ENCODE results near the gene ZNF280B.
"Not testable (repeated sequence)": the region's sequence is repeated elsewhere in the genome, so short reads cannot be mapped to it uniquely, and the experiment has no call there.

The ZNF280B gene

DNA sequence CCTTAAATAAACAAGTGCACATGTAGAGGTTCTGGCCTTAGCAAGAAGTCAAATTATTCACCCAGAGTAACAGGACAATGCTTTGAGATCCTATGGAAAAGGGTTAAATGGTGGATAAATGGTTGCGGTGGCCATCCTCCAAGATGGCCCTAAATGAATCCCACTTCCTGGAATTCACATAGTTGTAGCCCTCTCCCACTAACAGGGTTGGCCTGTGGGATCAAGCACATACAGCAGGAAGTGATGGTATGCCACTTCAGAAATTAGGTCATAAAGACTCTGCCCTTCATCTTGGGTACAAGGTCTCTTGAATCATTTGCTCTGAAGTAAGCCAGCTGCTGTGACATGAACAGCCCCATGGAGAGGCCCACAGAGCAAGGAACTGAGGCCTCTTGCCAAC is 1.8 kb downstream of the ZNF280B start:
- DNase-seq: no peak

DNA sequence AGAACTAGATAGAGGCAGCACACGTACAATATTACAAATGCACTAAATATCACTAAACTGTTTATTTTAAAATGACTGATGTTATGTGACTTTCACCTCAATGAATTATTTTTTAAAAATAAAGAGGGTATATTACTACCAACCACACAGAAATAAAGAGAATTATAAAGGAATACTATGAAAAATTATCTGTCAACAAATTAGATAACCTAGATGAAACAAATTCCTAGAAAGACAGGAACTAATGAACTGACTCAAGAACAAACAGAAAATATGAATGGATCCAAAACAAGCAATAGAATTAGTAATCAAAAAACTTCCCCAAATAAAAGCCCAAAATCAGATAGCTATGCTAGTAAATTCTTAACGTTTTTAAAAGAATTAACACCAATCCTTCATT is 10.3 kb downstream of the ZNF280B start:
- no peak for DNase-seq

DNA sequence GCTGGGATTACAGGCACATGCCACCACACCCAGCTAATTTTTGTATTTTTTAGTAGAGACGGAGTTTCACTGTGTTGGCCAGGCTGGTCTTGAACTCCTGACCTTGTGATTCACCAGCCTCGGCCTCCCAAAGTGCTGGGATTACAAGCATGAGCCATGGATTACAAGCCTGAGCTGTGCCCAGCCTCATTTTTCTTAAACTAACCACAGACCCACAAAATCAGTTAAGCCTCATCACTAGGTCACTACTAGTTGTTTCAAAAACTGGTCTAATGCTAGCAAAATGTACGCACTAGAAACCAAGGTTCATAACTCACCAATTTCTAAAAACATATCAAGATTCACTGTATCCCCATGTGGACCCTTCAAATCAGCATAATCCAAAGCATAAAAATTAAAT is 17.0 kb downstream of the ZNF280B start:
- DNase-seq: not testable (repeated sequence)

DNA sequence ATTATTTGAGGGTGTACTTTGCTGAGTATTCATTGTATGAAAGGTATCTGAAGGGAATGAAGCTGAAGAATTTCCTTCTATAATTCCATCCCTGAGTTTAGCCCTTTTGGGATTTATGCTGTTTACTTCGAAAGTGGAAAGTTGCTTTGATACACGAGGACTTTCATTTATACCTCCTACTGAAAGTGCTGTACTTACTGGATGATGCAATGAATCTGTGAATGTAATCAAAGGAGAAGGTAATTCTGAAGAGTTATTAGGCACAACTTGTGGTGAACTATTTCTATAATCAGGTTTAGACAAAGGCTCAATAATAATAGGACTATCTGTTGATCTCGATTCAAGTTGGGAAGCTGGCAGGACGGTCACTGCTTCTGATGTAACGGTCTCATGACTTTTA is 19.8 kb downstream of the ZNF280B start:
- no peak for DNase-seq

DNA sequence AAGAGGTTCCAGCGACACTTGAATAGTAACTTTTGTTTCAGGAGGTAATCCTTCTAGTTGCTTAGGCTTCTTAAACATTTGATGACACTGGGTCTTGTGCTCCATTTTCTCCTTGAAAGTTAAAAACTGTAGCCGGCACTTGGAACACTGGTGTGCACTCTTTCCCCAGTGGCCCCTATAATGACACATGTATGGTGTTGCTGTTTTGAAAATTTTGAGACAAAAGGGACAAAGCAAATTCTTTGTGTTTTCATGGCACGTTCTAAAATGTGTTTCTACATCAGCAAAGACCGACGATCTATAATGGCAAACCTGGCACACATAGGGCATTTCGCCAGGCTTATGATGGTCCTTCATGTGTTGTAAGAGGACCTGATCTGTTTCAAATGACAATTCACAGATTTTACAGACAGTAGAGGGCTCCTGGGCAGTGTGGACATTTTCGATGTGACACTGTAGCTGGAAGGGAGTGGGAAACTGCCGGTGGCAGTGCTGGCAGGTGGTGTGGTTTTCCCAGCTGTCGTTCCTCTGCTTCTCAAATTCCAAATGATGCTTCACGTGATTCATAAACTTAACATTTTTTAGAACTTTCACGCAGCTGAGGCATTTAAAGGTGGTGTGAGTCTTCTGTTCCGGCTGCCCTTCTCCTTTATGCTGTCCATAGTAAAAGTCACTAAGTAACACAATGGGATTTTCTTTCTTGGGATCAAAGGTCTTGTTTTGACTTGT is 20.5 kb downstream of the ZNF280B start:
- no peak for DNase-seq

DNA sequence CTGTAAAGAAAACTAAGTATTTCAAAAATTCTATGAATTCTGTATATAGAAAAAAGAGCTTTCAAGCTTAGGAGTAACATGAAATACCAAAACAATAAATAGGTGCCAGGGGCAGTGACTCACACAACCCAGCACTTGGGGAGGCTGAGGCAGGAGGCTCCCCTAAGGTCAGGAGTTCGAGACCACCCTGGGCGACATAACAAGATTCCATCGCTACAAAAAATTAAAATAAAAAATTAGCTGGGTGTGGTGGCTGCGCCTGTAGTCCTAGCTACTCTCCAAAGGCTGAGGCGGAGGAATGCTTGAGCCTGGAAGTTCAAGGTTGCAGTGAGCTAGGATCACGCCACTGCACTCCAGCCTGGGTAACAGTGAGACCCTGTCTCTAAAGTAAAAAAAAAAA is 21.5 kb downstream of the ZNF280B start:
- no peak for DNase-seq

DNA sequence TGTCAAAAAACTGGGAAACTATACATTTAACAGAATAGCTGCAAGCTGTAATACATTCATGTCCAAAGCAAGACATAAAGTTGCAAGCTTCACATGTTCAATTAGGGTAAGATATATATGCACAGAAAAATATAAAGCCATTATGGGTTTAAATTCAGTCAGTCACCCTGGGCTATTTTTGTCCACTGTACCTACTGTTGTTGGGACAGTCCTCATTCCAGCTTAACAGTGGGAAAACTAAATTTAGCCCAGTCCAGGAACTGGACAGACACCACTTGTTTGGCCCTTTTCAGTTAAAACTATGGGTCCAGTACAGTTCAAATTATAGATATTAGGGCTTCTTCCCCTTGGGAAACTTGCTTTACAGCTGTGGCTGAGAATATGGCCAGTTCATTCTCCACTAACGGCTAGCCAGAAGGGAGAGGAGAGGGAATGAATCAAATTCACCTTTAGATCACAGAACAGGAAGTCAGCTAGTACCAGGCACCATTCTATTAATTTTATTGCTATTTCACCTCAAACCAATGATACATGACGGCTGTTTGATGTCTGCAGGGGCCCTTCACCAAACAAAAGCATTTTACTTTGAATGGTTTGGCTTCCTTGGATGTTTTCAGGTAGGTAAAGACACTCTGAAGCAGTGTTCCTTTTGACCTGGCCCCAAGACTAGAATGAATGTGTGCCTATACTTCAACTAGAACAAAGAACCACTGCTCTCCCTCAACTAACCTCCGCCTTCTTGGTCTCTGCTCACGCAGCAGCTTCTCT is 22.2 kb downstream of the ZNF280B start:
- no peak for DNase-seq

DNA sequence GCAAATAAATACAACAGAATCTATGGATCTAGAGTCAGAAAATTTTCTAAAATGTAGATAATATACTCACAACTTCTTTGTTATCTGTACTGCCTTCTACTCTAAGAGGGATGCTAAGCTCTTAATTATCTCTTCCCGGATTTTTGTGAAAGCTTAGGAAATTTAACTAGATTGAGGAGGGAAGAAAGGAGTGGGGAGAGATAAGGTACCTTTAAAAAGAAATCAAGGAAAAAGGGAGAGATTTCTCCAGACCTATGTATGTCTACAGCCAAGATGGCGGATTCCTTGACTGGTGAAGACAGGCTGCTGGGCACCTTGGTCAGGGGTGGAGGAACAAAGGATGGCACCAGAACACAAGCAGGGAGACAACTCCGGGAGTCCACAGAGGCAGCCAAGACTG is 23.0 kb downstream of the ZNF280B start:
- no peak for DNase-seq

DNA sequence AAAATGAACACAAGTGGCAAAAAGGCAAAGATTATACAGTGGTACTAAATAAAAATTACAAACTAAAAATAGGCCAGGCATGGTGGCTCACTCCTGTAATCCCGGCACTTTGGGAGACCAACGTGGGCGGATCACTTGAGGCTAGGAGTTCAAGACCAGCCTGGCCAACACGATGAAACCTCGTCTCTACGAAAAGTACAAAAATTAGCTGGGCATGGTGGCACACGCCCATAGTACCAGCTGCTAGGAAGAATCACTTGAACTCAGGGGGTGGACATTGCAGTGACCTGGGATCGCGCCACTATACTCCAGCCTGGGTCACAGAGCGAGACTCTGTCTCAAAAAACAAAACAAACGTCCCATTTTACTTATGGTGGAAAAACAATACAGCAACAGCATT is 24.5 kb downstream of the ZNF280B start:
- no peak for DNase-seq

DNA sequence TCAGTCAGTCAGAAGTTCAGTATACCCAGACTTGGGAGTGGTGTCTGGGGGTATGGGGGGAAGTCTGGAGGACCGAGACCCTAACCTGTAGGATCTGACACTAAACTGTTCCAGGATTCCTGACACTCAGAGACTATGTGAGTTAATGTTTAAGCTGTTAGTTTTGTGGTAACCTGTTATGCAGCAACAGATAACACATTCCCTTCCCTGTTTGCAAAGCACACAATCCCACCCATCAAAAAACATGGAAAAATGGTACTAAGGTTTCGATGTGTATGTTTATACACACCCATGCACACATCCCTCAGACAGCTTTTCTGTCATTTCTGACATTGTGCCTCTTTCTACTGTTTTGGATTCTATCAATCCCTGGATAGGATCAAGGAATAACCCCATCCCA is 27.6 kb downstream of the ZNF280B start:
- no peak for DNase-seq

DNA sequence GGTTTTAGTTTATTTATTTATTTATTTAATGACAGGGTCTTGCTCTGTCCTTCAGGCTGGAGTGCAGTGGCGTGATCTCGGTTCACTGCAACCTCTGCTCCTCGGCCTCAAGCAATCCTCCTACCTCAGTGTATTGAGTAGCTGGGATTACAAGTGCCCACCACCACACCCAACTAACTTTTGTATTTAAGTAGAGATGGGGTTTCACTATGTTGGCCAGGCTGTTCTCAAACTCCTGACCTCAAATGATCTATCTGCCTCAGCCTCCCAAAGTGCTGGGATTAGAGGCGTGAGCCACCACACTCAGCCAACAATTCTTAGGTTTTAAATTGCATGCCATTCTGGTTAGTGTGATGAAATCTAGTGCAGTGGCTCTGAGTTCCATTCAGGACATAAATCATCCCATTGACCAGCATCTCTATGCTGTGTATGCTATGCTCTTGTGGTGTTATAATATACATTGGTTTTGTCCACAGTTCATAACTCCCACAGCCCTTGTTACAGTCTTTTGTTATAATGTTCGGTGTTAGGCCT is 28.5 kb downstream of the ZNF280B start:
- no peak for DNase-seq

DNA sequence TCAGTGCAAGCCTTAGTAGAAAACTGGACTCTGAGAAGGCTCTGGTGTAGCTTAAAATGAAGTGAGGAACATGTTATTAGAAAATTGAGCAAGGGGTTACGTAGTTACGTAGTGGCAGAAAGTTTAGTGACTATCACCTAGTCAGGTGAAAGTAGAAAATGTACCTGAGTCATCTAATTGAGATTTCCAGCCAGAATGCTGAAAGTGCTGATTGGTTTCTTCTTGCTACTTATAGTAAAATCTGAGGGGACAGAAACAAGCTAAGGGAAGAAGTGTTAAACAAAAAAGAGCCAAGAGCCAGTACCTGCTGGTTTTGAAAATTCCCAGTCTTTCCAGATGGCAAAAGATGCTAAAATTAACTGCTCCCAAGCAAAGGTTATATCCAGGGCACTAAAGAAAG is 29.4 kb downstream of the ZNF280B start:
- DNase-seq: no peak

DNA sequence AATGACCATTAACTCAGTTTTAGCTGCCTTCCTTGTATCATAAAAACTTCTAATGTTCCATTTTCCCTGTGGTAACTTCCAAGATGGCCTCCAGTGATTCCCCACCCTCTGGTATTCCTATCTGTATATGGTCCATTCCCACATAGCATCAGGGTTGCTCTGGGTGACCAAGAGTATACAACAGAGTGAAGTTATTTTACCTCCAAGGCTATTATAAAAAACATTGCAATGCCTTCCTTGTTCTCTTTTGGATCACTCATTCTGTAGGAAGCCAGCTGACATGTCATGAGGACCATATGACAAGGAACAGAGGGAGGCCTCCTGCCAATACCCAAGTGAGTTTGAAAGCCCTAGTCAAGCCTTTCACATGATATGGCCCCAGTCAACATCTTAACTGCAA is 30.1 kb downstream of the ZNF280B start:
- DNase-seq: no peak

DNA sequence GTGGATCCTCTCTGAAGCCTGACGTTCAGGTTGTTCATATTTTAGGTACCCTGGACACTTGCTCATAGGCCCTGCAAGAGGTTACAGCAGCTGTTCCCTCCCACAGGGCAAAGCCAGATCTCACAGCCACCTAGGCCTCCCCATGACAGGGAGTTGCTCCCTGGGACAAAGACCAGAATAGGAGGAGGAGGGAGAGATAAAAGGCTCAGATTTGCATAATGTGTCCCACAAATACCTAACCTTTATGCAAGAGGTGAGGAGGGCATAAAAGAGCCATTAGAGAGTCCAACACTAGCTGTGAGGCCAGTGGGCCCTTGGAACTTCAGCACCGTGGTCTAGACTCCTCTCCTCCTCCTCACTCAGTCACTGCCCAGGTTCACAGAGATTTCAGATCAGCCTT is 33.8 kb downstream of the ZNF280B start:
- DNase-seq: no peak

DNA sequence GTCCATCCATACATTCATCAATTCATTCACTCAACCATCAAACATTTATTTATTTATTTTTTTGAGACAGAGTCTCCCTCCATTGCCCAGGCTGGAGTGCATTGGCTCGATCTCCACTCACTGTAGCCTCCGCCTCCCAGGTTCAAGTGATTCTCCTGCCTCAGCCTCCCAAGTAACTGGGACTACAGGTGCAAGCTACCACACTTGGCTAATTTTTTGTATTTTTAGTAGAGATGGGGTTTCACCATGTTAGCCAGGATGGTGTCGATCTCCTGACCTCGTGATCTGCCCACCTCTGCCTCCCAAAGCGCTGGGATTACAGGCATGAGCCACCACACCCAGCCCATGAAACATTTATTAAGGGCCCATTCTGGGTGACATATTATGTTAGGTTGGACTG is 37.4 kb downstream of the ZNF280B start:
- DNase-seq: not testable (repeated sequence)

DNA sequence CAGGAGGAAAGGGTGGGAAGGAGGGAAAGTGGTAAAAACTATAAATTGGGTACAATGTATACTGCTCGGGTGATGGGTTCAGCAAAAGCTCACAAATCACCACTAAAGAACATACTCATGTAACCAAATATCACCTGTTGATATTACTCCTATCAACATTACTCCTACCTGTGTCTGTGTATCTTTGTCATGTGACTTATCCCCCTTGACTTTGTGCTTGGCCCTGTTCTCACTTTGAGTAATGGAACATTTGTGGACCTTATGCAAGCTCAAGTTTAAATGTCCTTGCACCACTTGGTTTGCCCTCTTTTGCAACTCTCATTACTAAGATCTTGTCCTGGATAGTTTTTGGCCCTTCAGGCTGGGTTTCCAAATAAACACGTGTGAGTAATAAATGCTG is 39.0 kb downstream of the ZNF280B start:
- no peak for DNase-seq

DNA sequence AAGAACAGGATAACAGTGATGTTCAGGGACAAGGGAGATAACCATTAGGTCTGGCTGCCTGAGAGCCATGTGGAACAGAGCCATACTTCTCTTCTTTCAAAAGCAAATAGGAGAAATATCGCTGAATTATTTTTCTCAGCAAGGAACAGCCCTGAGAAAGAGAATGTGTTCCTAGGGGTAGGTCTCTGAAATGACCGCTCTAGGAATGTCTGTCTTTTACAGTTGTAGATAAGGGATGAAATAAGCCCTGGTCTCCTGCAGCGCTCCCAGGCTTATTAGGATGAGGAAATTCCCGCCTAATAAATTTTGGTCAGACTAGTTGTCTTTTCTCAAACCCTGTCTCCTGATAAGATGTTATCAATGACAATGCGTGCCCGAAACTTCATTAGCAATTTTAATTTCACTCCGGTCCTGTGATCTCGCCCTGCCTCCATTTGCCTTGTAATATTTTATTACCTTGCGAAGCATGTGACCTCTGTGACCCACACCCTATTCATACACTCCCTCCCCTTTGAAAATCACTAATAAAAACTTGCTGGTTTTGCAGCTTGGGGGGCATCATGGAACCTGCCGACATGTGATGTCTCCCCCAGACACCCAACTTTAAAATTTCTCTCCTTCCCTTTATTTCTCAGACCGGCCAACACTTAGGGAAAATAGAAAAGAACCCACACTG is 39.6 kb downstream of the ZNF280B start:
- DNase-seq: not testable (repeated sequence)

DNA sequence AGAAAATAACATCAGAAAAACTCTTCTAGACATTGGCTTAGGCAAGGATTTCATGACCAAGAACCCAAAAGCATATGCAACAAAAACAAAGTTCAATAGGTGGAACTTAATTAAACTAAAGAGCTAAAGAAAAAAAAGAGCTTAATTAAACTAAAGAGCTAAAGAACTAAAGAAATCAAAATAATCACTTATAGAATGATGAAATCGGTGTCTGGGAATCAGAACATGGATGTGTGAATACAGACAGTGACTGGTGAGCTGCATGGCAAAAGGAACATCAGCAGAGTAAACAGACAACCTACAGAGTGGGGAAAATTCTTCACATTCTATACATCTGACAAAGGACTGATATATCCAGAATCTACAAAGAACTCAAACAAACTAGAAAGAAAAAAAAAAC is 41.4 kb downstream of the ZNF280B start:
- no peak for DNase-seq

DNA sequence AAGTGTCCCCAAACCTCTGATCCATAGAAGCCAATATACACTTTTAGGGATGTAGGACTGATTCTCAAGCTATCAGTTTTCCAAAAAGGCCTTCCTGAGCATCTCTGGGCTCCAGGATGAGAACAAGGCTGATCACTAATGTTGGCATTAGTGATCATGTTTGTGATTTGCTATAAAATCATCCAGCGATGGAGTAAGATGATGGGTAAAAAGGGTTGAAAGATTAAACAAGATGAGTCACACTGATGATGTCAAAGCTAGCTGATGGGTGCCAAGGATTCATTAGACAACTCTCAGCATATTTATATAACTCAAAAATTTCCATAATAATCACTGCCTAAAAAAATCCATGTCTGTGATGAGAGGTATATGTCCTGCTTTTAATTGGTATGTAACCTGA is 42.8 kb downstream of the ZNF280B start:
- DNase-seq: no peak

DNA sequence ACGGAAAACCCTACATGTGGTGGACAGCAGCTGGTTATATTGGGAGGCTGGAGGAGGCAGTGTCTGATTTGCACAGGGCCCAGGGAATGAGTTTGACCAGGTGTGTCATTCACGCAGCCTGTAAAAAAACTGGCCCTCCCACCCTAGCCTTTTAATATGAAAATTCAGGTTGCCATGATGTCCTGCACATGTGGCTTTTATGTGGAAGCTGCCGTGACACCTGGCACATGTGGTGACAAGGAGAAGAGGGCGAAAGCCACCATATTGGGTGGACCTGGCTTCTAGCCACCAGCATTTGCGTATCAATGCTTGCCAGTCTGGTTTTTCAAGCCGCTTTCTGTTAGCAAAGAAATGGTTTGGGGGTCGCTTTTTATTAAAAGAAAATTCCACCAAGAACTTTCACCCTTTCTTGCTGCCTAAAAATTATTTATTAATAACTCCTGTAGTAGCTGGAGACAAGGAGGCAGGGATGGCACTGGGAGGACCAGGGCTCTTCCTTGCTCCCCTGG is 43.4 kb downstream of the ZNF280B start:
- no peak for DNase-seq

DNA sequence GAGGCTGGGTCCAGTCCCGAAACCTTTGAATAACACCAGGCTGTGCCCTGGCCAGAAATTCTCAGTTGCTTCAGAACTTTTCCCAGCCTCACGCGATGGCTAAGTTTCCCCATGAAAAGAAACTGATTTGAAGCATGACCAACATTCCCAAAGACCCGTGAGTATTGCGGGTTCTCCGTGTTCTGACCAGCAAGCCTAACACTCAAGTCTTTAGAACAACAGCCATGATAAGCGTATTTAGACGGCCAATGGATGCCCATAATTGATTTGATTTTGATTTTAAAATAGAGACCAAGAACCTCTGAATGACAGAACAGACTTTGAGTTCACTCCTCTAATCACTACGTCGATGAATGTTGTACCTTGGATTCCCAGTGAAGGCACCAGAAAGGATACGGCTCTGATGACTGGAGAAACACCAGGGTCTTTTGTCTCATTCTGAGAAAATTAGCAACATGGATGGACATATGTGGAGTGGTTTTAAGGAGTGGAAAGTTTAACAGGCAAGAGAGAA is 43.9 kb downstream of the ZNF280B start:
- no peak for DNase-seq

DNA sequence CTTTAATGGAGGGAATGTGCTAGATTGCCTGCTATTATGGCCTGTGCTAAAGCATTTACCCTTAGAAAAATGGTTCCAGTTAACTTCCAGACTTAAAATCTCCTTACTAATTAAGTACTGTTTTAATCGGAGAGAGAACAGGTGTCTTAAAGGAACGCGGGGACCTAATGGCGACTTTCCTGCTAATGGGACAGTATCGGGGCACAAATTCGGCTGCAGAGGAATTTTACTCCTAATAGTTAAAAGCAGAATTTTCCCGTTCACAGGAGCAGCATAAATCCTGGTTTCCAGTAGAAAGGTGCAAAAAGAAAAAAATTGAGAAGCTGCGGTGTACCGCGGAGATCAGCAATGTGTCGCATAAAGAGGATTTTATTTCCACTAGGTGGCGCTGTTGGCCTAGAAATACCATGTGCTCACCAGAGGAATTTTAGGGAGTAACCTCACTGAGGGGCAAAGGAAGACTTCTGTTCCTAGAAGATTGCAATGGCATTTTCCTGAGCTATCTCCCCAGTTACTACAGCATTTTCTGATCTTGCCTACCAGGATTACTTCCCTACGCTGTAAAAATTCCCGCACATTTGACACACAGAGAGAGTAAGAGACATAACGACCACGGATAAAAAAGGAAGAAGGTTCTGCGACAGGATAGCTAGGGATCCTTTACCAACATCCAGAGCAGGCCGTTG is 44.5 kb downstream of the ZNF280B start:
- DNase-seq: peak; percentile 44

Data from NCI-H1092 (cell line).